HCT116 (cell line): Measurements from ENCODE around the gene ZNF396. TPM values are rescaled to one million over a fixed set of nuclear protein-coding genes. Genes with fewer than 3 reads are reported as not detected.

ENCODE experiments used
- ATAC-seq: fragments of 200-7000 bp; cut with Tn5 transposase; 2 replicates; pipeline ENCODE4 v1.9.1; 2020; ENCODE audit warnings: mild to moderate bottlenecking, moderate library complexity
- BruUV-seq: library from RNA; stranded (reverse); fragments of 400-500 nt; replicated peaks from 2 replicates; lab custom pipeline; 2021; lab: Mats Ljungman, UMichigan
- CTCF ChIA-PET: fragments of 300-600 bp; sonication (Branson Sonifier 250); formaldehyde crosslinking; loops from one replicate; lab custom pipeline; 2021; ENCODE audit warnings: antibody characterized with exemption; lab: Charles Lee
- POLR2A ChIA-PET: fragments of 300-600, 350-600 bp; sonication (Branson Sonifier 250); formaldehyde crosslinking; loops from one replicate; lab custom pipeline; 2021; ENCODE audit warnings: antibody characterized with exemption; lab: Charles Lee
- RAD21 ChIA-PET, 2 experiments: fragments of 300-600 bp; sonication (Branson Sonifier 250); formaldehyde crosslinking; loops; one replicate each; lab custom pipeline; 2023; ENCODE audit warnings: low total read pairs in 2 of 2; ENCODE audit not compliant: uncharacterized antibody in 2 of 2, unreplicated experiment in 2 of 2, low non-redundant PET in 1 of 2; lab: Charles Lee
- DNase-seq: peaks from one replicate; pipeline ENCODE4 v3.0.0-alpha.2; 2010; ENCODE audit warnings: low read depth, low spot score
- H2AFZ ChIP-seq: fragments of 200-600 bp; shearing (Covaris generic), sonication (generic); 2 replicates; pipeline ENCODE4 v1.6.1; 2017; ENCODE audit warnings: low read depth, mixed run types, mixed read lengths, antibody characterized with exemption, low read length; ENCODE audit not compliant: poor library complexity, severe bottlenecking
- H3K27ac ChIP-seq: 2 replicates; pipeline ENCODE4 v1.5.1; 2012; ENCODE audit warnings: low read depth, low read length
- H3K27me3 ChIP-seq: fragments of 200-600 bp; sonication (generic); 2 replicates; pipeline ENCODE4 v1.6.1; 2016; ENCODE audit warnings: mixed run types, low read length, mixed read lengths; ENCODE audit not compliant: insufficient read depth
- H3K36me3 ChIP-seq, 2 experiments: fragments of 200-500 bp in 1 of 2; fragments of 200-600 bp in 1 of 2; sonication (Bioruptor generic) in 1 of 2; sonication (generic) in 1 of 2; 2 replicates each; pipeline versions ENCODE4 v1.5.1 to v1.6.1; 2014 to 2016; ENCODE audit warnings: low read length in 2 of 2, inconsistent platforms in 1 of 2, mixed read lengths in 1 of 2, mixed run types in 1 of 2; ENCODE audit not compliant: insufficient read depth in 2 of 2, control insufficient read depth in 1 of 2
- H3K4me1 ChIP-seq, 2 experiments: fragments of 200-600 bp in 1 of 2; sonication (generic) in 1 of 2; 2 replicates each; pipeline versions ENCODE4 v1.5.1 to v1.6.1; 2012 to 2017; ENCODE audit warnings: low read length in 2 of 2, inconsistent platforms in 1 of 2, mild to moderate bottlenecking in 1 of 2, mixed read lengths in 1 of 2, mixed run types in 1 of 2, moderate library complexity in 1 of 2; ENCODE audit not compliant: insufficient read depth in 2 of 2, control insufficient read depth in 1 of 2
- H3K4me2 ChIP-seq: fragments of 200-600 bp; sonication (generic); 2 replicates; pipeline ENCODE4 v1.6.1; 2017; ENCODE audit warnings: mixed run types, low read length, mixed read lengths
- H3K4me3 ChIP-seq, 2 experiments: fragments of 200-600 bp in 1 of 2; sonication (generic) in 1 of 2; replicated peaks in 1 of 2; 2 replicates each; pipeline ENCODE4 v1.5.1; 2011 to 2016; ENCODE audit warnings: low read length in 2 of 2, control low read depth in 1 of 2, low read depth in 1 of 2, mild to moderate bottlenecking in 1 of 2, mixed read lengths in 1 of 2, mixed run types in 1 of 2
- H3K79me2 ChIP-seq: fragments of 200-600 bp; sonication (generic); 2 replicates; pipeline ENCODE4 v1.6.1; 2017; ENCODE audit warnings: mild to moderate bottlenecking, mixed run types, low read length, moderate library complexity, mixed read lengths; ENCODE audit not compliant: insufficient read depth
- H3K9ac ChIP-seq: fragments of 200-600 bp; sonication (generic); 2 replicates; pipeline ENCODE4 v1.6.1; 2016; ENCODE audit warnings: low read length, mixed read lengths
- H3K9me2 ChIP-seq: fragments of 200-600 bp; sonication (generic), shearing (Covaris generic); 2 replicates; pipeline ENCODE4 v1.6.1; 2017; ENCODE audit warnings: mixed run types, mild to moderate bottlenecking, moderate library complexity; ENCODE audit not compliant: insufficient read depth
- H3K9me3 ChIP-seq, 2 experiments: fragments of 200-500 bp in 1 of 2; fragments of 200-600 bp in 1 of 2; sonication (Bioruptor generic) in 1 of 2; sonication (generic) in 1 of 2; 2 replicates each; pipeline ENCODE4 v1.6.1; 2014 to 2017; ENCODE audit warnings: low read length in 2 of 2, mixed read lengths in 2 of 2, inconsistent platforms in 1 of 2, low read depth in 1 of 2, mild to moderate bottlenecking in 1 of 2, mixed run types in 1 of 2, moderate library complexity in 1 of 2; ENCODE audit not compliant: control insufficient read depth in 1 of 2, insufficient read depth in 1 of 2
- H4K20me1 ChIP-seq: fragments of 200-600 bp; sonication (generic), shearing (Covaris generic); 2 replicates; pipeline ENCODE4 v1.6.1; 2017; ENCODE audit warnings: mixed run types, mild to moderate bottlenecking, moderate library complexity; ENCODE audit not compliant: insufficient read depth
- CTCF ChIP-seq, 3 experiments: fragments of 200-600 bp in 1 of 3; sonication (generic) in 1 of 3; IDR thresholded peaks in 2 of 3; conservative IDR thresholded peaks in 1 of 3; 2 replicates each; pipeline ENCODE4 v1.5.1; 2012 to 2017; ENCODE audit warnings: low read depth in 2 of 3, low read length in 2 of 3, antibody characterized with exemption in 1 of 3, borderline replicate concordance in 1 of 3, control low read depth in 1 of 3, mild to moderate bottlenecking in 1 of 3, mixed read lengths in 1 of 3, mixed run types in 1 of 3, moderate library complexity in 1 of 3; ENCODE audit not compliant: insufficient read depth in 1 of 3
- EZH2 ChIP-seq: fragments of 200-600 bp; sonication (generic); IDR thresholded peaks from 2 replicates; pipeline ENCODE4 v1.6.1; 2017; ENCODE audit warnings: antibody characterized with exemption, mixed run types
- POLR2A ChIP-seq: IDR thresholded peaks from 2 replicates; pipeline ENCODE4 v1.7.0; 2011; ENCODE audit warnings: borderline replicate concordance; ENCODE audit not compliant: insufficient read depth, insufficient read length; ENCODE audit errors: extremely low read depth
- RAD21 ChIP-seq: IDR thresholded peaks from 2 replicates; pipeline ENCODE4 v1.6.1; 2012; ENCODE audit warnings: low read depth, mild to moderate bottlenecking
- SRF ChIP-seq: IDR thresholded peaks from 2 replicates; pipeline ENCODE4 v1.6.1; 2012; ENCODE audit warnings: low read depth
- TCF7L2 ChIP-seq: IDR thresholded peaks from 2 replicates; pipeline ENCODE4 v1.7.0; 2011; ENCODE audit warnings: borderline replicate concordance, inconsistent platforms; ENCODE audit not compliant: insufficient read depth, insufficient read length; ENCODE audit errors: extremely low read depth
- intact Hi-C: fragments of 100-400 bp; cut with micrococcal nuclease; formaldehyde crosslinking; loops from 2 replicates; pipeline ENCODE4 v1.10.0; 2022
- total RNA-seq: library from RNA; stranded (reverse); gene quantifications from one replicate; pipeline ENCODE4 v1.2.1, GENCODE V29; 2021; ENCODE audit not compliant: unreplicated experiment
- TF ChIP-seq, protein P1 (sequence below): IDR thresholded peaks from 2 replicates; pipeline ENCODE4 v1.6.1; 2011; ENCODE audit warnings: mild to moderate bottlenecking, low read length, moderate library complexity; ENCODE audit not compliant: insufficient replicate concordance; ENCODE audit errors: extremely low read depth

Gene ZNF396
- total RNA-seq, 1 experiment from 2014 or later, result 1.3 TPM

GRCh38 chr18:35334212-35334611 is 42.9 kb downstream of the ZNF396 start:
- no TSS peak for BruUV-seq
- no peaks in the 10 kb centered on the region for H3K9me2 ChIP-seq
- H3K79me2 ChIP-seq, result peaks cover 41% of the 10 kb centered on the region
- ATAC-seq (no peak), DNase-seq (no peak)
- no peak for TF ChIP-seq CTCF (IDR thresholded peaks at IDR 0.05 in 2 of 3, conservative IDR thresholded peaks at IDR 0.05 in 1 of 3; ENCODE audit: borderline replicate concordance in 1 of 3, insufficient read depth in 1 of 3, low read depth in 2 of 3, low read length in 2 of 3)
- TF ChIP-seq, protein P1, sequence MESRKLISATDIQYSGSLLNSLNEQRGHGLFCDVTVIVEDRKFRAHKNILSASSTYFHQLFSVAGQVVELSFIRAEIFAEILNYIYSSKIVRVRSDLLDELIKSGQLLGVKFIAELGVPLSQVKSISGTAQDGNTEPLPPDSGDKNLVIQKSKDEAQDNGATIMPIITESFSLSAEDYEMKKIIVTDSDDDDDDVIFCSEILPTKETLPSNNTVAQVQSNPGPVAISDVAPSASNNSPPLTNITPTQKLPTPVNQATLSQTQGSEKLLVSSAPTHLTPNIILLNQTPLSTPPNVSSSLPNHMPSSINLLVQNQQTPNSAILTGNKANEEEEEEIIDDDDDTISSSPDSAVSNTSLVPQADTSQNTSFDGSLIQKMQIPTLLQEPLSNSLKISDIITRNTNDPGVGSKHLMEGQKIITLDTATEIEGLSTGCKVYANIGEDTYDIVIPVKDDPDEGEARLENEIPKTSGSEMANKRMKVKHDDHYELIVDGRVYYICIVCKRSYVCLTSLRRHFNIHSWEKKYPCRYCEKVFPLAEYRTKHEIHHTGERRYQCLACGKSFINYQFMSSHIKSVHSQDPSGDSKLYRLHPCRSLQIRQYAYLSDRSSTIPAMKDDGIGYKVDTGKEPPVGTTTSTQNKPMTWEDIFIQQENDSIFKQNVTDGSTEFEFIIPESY, result no peak
- TF ChIP-seq TCF7L2, result no peak
- no peak for TF ChIP-seq RAD21
- TF ChIP-seq EZH2, result no peak
- TF ChIP-seq SRF, result no peak
- TF ChIP-seq POLR2A, result no peak
- H3K36me3 ChIP-seq, result peaks cover 51 to 62% of the 10 kb centered on the region in 2 experiments
- no peaks in the 10 kb centered on the region for H3K27me3 ChIP-seq
- CTCF ChIA-PET, result no interaction called here
- POLR2A ChIA-PET, result no interaction called here
- no peak overlapping the region for H3K4me2 ChIP-seq
- RAD21 ChIA-PET, result no interaction called here
- intact Hi-C loops, result no loop called here
- no peak overlapping the region for H3K9ac ChIP-seq
- H3K9me3 ChIP-seq, result no peaks in the 10 kb centered on the region
- no peak overlapping the region for H2AFZ ChIP-seq
- H3K4me3 ChIP-seq, result no peak overlapping the region
- H4K20me1 ChIP-seq, result no peaks in the 10 kb centered on the region
- no peaks in the 10 kb centered on the region for H3K4me1 ChIP-seq
- no peak overlapping the region for H3K27ac ChIP-seq
